Hematopoietic multipotent progenitor cell treated with erythropoietin and hydrocortisone succinate and interleukin-3 and kit ligand, for 8 days (in vitro differentiated cells): Measurements from ENCODE around the gene MYO1B.
A peak's percentile ranks its signal among the peaks of the same experiment; 100 is the strongest.

Experiments used
- DNase-seq: peaks from one replicate; pipeline ENCODE4 v3.0.0-alpha.2; 2015

Gene MYO1B

GRCh38 chr2:191369034-191369433 is 123.8 kb downstream of the MYO1B start:
- no peak for DNase-seq

GRCh38 chr2:191374366-191374765 is 129.2 kb downstream of the MYO1B start:
- DNase-seq: no peak

- DNase-seq: no peak
Observed at GRCh38 chr2:191374939-191375338, 129.7 kb downstream of the MYO1B start.

- DNase-seq: no peak
Observed at GRCh38 chr2:191376981-191377629, 131.9 kb downstream of the MYO1B start.

GRCh38 chr2:191379375-191379774 is 134.2 kb downstream of the MYO1B start:
- no peak for DNase-seq

- DNase-seq: no peak
Observed at GRCh38 chr2:191382801-191383200, 137.6 kb downstream of the MYO1B start.

- no peak for DNase-seq
Observed at GRCh38 chr2:191383486-191383885, 138.3 kb downstream of the MYO1B start.

GRCh38 chr2:191384829-191385228 is 139.6 kb downstream of the MYO1B start:
- no peak for DNase-seq

GRCh38 chr2:191385416-191386160 is 140.4 kb downstream of the MYO1B start:
- DNase-seq: no peak

GRCh38 chr2:191386938-191387536 is 141.8 kb downstream of the MYO1B start:
- DNase-seq: no peak

- DNase-seq: no peak
Observed at GRCh38 chr2:191389288-191389687, 144.1 kb downstream of the MYO1B start.

- no peak for DNase-seq
Observed at GRCh38 chr2:191391171-191391570, 146.0 kb downstream of the MYO1B start.

- DNase-seq: no peak
Observed at GRCh38 chr2:191394043-191394442, 148.8 kb downstream of the MYO1B start.

- DNase-seq: no peak
Observed at GRCh38 chr2:191396794-191397193, 151.6 kb downstream of the MYO1B start.

GRCh38 chr2:191399601-191400000 is 154.4 kb downstream of the MYO1B start:
- DNase-seq: no peak

- DNase-seq: no peak
Observed at GRCh38 chr2:191401287-191401686, 156.1 kb downstream of the MYO1B start.

GRCh38 chr2:191402966-191403565 is 157.9 kb downstream of the MYO1B start:
- DNase-seq: no peak

GRCh38 chr2:191404568-191404991 is 159.4 kb downstream of the MYO1B start:
- peak; percentile 12 for DNase-seq

- DNase-seq: no peak
Observed at GRCh38 chr2:191405546-191405945, 160.3 kb downstream of the MYO1B start.

GRCh38 chr2:191410646-191411436 is 165.6 kb downstream of the MYO1B start:
- DNase-seq: no peak

GRCh38 chr2:191411472-191411871 is 166.3 kb downstream of the MYO1B start:
- no peak for DNase-seq

GRCh38 chr2:191412353-191412752 is 167.1 kb downstream of the MYO1B start:
- no peak for DNase-seq

- no peak for DNase-seq
Observed at GRCh38 chr2:191415101-191415500, 169.9 kb downstream of the MYO1B start.
